ENCODE measurements around the gene TRMT2A. TPM values are rescaled to one million over a fixed set of nuclear protein-coding genes. Genes with fewer than 3 reads are reported as not detected.

TRMT2A gene
- total RNA-seq, 1 donor from 2014 or later = 70.4 TPM

DNA sequence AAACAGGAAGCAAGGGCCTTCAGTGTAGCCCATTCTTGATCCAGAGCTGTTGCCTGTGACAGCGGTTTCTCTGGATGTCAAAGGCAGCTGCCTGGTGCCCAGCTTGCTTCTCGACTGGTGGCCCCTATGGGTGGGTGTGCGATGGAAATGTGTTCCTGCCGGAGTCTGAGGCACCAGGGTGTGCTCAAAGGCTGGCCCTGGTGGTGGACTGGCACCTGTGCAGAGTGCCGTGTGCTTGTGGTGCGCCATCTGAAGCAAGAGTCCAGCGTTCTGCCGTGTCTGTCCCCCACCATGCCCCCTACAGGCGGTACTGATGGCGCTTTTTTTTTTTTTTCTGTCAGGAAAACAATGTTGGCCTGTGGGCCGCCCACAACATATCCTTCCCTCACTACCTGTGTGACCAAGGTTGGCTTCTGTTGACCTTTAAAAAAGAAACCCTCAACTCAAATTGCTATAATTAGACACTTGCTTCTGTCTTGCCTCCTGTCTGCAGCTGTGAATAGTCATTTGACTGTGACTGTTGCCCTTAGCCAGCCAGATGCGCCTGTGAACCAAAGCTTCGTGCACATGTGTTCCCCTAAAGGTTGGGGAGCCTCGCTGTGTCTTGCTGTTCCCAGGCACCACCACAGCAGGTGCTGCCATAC is 5.9 kb downstream of the TRMT2A start:
- H3K4me3 ChIP-seq = no peak overlapping the region
- peaks cover 99% of the 10 kb centered on the region for H3K36me3 ChIP-seq
- no peak overlapping the region for H3K27ac ChIP-seq
- peaks cover 7% of the 10 kb centered on the region for H3K4me1 ChIP-seq
- intact Hi-C loops (cut with DNase I) = no loop called here
- ATAC-seq (no peak), DNase-seq (peak; percentile 44)
- H3K9me3 ChIP-seq = no peaks in the 10 kb centered on the region
- no peaks in the 10 kb centered on the region for H3K27me3 ChIP-seq (ENCODE audit: low read depth)
- TF ChIP-seq, protein P1, sequence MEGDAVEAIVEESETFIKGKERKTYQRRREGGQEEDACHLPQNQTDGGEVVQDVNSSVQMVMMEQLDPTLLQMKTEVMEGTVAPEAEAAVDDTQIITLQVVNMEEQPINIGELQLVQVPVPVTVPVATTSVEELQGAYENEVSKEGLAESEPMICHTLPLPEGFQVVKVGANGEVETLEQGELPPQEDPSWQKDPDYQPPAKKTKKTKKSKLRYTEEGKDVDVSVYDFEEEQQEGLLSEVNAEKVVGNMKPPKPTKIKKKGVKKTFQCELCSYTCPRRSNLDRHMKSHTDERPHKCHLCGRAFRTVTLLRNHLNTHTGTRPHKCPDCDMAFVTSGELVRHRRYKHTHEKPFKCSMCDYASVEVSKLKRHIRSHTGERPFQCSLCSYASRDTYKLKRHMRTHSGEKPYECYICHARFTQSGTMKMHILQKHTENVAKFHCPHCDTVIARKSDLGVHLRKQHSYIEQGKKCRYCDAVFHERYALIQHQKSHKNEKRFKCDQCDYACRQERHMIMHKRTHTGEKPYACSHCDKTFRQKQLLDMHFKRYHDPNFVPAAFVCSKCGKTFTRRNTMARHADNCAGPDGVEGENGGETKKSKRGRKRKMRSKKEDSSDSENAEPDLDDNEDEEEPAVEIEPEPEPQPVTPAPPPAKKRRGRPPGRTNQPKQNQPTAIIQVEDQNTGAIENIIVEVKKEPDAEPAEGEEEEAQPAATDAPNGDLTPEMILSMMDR (IDR thresholded peaks at IDR 0.05) = peak; percentile 25

DNA sequence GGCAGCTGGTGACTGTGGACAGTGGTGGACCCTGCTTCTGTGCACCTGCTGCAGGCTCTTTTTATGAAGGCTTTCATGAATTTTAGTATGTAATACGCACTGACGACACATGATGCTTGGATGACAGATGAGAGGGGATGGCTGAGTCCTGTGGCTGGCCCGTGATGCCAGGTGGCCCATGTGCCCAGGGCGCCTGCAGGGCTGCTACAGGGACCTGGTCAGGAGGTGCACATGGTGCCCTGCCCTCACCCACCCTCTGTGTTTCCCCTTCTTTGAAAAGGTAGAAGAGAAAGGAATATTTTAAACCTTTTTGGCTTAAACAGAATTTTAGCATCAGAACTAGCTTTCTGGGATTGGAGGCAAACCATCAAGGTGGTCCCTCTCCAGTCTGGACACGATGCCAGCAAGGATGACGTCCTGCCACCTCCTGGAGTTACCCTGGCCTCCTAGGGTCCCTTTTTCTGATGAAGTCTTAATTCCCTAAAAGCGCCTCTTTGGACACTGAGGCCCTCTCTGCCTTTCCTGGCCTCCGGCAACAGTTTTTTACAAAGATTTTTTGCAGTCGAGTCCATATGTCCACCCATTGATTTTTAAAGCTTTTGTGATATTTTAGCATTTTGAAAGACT is 6.6 kb downstream of the TRMT2A start:
- peaks cover 100% of the 10 kb centered on the region for H3K36me3 ChIP-seq
- H3K27me3 ChIP-seq (ENCODE audit: low read depth) = no peaks in the 10 kb centered on the region
- peaks cover under 1% of the 10 kb centered on the region for H3K4me1 ChIP-seq
- intact Hi-C loops (cut with DNase I) = no loop called here
- TF ChIP-seq, protein P1 (IDR thresholded peaks at IDR 0.05) = no peak
- DNase-seq (no peak), ATAC-seq (no peak)
- no peak overlapping the region for H3K27ac ChIP-seq
- H3K4me3 ChIP-seq = no peak overlapping the region
- H3K9me3 ChIP-seq = no peaks in the 10 kb centered on the region

DNA sequence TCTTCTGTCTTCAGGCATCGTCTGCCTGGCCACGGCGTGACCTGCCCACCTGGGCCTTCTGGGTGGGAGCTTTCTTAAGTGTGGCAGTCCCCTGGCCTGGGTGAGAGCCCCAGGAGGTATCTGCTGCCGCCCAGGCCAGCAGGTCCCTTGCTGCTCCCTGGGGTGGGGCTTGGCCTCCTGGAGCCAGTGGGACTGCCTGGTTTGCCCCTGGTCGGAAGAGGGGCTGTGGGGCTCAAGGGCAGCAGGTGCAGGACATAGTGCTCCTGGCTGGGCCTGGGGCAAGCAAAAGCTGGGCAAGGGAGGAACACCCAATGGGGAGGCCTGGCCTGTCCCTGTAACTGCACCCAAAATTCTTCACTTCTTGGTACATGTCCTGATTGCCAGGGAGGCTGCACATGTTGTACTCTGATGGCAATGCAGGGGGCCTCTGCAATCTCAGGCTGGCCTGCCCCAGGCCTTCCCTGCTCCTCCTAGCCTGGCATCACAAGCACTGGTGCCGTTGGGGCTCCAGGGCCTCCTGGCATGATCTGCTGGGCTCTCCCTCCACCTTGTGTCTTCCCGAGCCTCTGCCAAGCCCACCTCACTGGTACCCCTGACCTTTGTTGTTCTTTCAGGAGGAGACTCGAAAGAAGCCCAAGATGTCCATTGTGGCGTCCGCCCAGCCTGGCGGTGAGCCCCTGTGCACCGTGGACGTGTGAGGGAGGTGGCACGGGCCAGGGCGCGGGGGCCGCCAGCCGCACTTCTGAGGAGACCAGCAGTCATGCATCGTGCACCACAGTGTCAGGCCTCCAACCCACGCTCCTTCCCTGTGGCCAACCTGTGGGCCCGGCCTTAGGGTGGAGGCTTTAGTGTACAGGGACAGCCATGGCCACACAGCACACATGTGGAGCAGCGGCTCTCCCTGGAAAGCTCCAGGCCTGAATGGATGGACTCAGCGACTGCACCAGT is 7.3 kb downstream of the TRMT2A start:
- ATAC-seq = no peak
- no peaks in the 10 kb centered on the region for H3K4me1 ChIP-seq
- intact Hi-C loops (cut with DNase I) = no loop called here

DNA sequence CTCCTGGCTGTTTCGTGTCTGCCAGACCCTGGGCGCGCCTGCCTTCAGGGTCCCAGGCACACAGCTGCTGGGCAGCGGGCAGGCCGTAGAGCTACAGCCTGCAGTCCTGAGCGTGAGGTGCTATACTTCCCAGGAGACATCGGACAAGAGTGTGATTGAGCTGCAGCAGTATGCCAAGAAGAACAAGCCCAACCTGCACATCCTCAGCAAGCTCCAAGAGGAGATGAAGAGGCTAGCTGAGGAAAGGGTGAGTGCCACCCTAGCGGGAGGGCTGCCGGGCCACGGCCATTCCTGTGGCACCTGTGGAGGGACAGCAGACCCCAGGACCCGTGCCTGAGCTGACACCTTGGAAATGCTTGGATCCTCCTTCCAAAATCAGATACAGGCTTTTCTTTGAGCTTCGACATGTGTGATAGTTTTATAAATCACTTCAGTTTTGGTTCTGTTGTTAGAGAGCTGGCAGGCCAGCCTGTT is 8.2 kb downstream of the TRMT2A start:
- intact Hi-C loops (cut with DNase I) = no loop called here
- Histone ChIP-seq H3K4me1 (no peaks in the 10 kb centered on the region), H3K9me3 (no peaks in the 10 kb centered on the region), H3K27ac (no peak overlapping the region), H3K27me3 (ENCODE audit: low read depth) (no peaks in the 10 kb centered on the region), H3K4me3 (no peak overlapping the region), H3K36me3 (peaks cover 97% of the 10 kb centered on the region)
- ATAC-seq = no peak
- DNase-seq = no peak
- TF ChIP-seq, protein P1 (IDR thresholded peaks at IDR 0.05) = no peak

More for the DNA sequence above, 7.3 kb downstream of the TRMT2A start:
- no peak overlapping the region for H3K27ac ChIP-seq
- no peaks in the 10 kb centered on the region for H3K9me3 ChIP-seq
- H3K27me3 ChIP-seq (ENCODE audit: low read depth) = no peaks in the 10 kb centered on the region
- peaks cover 100% of the 10 kb centered on the region for H3K36me3 ChIP-seq
- TF ChIP-seq, protein P1 (IDR thresholded peaks at IDR 0.05) = no peak
- H3K4me3 ChIP-seq = no peak overlapping the region
- DNase-seq = peak; percentile 42

DNA sequence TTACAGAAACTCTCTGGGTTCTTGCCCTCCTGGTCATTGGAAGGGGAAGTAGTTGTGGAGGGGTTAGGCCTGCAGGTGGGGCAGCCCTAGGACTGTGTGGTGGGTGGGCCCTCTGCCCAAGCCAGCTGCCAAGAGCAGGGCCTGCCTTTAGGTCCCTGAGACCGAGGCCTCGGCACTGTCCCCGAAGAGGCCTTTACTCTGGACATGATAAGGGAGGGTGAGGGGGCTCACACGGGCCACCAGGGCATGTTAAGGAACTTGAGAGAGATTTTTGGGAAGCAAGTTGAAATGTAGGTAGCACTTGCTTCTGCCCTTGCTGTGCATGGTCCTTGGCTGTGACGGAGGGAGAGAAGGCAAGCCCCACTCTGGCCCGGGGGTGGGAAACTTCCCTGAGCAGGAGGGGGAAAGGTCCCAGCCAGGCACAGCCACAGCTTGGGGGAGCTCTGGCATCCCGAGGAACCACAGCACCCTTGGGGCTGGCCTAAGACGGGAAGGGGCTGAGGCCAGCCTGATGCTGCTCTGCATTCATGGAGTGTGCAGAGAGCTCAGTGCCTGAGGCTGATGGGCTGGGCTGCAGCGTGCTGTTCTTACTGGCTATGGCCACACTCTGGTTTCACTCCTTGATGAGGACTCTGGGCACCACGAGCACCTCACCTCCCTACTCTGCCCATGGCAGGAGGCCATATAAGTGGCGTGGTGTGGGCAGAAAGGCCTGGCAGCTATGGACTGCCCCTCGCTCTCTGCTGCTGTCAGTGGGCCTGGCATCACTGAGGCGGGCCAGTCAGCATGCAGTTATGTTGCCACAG is 8.9 kb downstream of the TRMT2A start:
- intact Hi-C loops (cut with DNase I) = no loop called here
- peak; percentile 38 for DNase-seq
- H3K27me3 ChIP-seq (ENCODE audit: low read depth) = no peaks in the 10 kb centered on the region

More for the DNA sequence above, 8.9 kb downstream of the TRMT2A start:
- H3K9me3 ChIP-seq = no peaks in the 10 kb centered on the region
- H3K27ac ChIP-seq = no peak overlapping the region
- H3K4me1 ChIP-seq = no peaks in the 10 kb centered on the region
- TF ChIP-seq, protein P1 (IDR thresholded peaks at IDR 0.05) = no peak
- H3K4me3 ChIP-seq = no peak overlapping the region
- H3K36me3 ChIP-seq = peaks cover 97% of the 10 kb centered on the region
- ATAC-seq = no peak
